UCSD-AML1 (cell line): ENCODE measurements around the gene GNAQ.

ENCODE experiments used
- DNase-seq: peaks from one replicate; lab custom pipeline; 2025; ENCODE audit not compliant: unreplicated experiment; lab: John Stamatoyannopoulos, UW

Gene GNAQ

DNA sequence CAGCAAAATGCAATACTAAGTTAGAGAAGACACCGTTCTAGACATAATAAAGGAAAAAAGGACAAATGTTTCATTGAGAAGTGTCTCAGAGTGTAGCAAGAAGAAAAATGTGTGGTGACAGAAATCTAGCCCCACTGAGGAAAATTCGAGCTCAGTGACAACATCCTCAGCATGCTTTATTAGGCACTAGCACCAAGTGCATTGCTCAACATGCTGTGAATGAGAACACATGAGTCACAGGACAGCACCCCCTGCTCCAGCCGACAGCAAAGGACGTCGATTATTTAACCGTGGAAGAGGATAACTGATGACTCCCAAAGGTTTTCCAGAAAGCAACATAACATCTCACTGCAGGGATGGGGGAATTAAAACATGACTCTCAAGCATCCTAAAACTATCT lies 182.7 kb downstream of the GNAQ start:
- no peak for DNase-seq

DNA sequence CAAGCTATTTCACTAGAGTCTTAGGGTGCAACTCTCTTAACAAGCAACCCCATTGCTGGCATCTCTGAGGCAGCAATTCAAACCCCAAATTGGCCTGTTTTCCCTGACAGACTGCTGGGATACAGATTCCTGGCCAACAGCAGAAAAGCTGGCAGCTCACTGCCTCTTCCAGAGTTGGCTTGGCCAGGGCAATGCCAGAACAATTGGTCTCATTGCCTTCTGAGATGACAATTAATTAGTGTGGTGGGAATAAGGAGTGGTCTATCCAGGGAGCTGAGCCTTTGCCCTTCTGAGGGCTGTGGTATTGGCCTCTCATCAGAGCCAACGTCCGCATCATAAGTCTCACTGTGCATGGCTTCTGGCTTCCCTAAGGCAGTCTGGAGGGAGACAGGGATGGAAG lies 183.2 kb downstream of the GNAQ start:
- no peak for DNase-seq

DNA sequence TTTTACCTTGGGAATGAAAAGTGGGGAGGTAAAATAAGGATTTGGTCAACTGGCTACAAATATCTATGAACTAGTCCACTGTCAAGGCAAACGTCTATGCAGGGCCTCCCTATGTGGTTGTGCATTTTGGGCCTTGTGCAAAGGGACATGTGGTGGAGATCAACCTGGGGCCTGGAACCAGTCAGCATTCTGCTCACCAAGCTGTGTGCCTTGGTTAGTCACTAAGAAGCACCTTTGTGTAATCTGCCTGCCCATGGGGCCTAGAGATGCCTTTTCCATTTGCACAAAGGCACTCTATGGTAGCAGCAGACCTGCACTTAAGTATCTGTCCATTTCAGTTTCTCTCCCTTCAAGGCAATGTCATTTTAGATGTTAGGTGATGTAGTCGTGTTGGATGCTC lies 184.0 kb downstream of the GNAQ start:
- DNase-seq = no peak

DNA sequence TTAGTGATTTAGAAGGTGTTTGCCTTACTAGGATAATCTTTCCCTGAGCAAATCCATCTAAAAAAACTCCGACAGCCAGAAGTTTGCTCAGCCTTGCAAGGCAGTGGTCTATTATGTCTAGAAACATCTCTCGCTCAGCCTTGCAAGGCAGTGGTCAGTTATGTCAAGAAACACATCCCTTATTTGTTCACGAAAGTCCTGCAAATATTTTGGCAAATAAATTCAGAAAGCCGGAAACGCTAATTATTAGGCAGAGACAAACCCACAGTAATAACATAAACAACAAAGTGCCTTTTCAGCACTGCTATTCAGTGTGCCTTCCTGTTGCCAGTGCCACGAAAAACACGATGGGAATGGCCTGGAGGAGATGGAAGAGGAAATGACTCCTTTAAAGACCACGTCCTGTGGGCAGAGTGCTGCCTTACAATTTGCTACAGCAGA lies 184.5 kb downstream of the GNAQ start:
- DNase-seq = peak; percentile 47

DNA sequence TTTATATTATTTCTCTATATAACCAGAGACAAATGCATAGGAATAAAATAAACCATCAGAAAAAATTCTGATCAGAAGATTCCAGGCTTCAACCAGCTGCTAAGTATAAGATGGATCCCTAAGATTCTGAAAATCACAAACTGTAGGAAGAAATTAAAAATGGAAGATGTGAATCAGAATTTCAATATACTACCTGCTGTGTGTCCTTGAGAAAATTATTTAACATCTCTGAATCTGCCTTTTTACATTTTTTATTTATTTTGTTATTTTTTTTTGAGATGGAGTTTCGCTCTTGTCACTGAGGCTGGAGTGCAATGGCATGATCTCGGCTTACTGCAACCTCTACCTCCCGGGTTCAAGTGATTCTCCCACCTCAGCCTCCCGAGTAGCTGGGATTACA lies 187.2 kb downstream of the GNAQ start:
- no peak for DNase-seq

DNA sequence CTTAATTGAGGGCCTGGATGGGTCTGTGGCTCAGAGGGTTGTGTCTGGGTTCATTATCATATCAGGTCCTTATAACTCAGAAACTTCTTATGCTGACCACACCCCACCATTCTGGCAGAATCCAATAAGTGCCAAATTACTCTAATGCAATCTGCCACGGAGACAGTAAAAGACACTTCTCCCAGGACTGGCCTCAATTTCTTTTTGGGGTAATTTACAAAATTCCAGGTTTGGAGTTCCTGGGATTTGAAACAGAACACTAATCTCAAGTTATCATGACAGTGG lies 187.8 kb downstream of the GNAQ start:
- DNase-seq = no peak

DNA sequence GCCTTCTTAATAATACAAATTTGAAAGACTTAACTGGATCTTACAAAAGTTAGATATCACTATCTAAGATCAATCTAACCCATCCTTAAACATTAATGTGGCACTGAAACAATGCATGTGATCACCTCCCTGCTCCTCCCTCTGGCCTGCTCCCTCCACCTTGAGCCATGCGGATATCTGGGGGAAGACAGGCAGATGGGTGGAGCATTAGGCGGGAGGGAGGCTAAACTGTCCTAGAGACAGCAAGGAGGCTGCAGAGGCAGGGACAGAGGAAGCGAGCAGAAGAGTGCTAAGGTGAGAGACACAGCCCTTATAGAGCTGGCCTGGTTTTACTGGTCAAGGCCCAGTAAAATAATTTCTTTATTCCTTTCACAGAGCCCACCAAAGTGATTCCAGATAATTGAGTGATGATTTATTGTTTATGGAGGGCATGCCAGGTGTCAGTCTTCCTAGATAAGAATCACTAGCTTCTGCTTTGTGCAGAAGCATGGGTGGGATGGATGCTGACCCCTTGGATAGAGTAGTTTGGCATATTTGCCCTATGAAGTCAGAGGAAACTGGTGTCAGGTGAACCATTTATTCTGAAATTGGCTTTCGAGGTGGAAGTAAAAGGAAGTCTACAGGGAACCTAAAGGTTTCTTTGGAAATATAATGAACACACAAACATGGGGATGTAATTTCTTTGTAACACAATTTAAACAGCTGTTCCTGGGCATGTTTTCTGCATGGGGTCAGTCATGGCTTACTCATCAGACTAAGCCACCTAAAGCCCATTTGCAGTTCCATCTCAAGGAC lies 188.3 kb downstream of the GNAQ start:
- no peak for DNase-seq

DNA sequence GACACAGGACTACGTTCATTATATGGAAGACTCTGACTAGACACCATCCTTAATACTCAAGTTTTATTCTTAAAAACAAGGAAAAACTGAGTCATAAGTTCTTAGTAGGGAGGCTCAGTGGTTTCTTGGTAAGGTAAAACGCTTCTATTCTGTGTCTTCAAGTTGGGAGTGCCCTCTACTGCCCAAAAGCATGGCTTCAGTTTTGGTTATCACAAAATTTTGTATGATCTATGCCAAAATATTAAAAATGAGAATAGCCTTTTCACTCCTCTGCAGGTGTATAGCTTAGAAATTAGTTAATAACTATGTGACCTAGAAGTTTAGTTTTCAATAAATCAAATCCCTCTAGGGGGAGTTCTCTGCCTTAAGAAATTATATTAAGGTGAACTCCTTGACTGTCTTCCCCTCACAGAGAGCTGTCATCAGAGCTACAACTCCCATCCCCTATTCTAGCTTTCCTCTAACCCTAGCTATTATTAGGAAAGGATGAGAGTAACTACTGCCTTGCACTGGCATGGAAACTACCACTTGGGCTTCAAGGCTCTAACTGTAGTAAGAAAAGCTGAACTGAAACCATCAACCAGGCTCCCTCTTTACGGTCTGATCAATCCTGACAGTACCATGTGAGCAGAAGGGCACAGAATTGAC lies 189.7 kb downstream of the GNAQ start:
- no peak for DNase-seq

DNA sequence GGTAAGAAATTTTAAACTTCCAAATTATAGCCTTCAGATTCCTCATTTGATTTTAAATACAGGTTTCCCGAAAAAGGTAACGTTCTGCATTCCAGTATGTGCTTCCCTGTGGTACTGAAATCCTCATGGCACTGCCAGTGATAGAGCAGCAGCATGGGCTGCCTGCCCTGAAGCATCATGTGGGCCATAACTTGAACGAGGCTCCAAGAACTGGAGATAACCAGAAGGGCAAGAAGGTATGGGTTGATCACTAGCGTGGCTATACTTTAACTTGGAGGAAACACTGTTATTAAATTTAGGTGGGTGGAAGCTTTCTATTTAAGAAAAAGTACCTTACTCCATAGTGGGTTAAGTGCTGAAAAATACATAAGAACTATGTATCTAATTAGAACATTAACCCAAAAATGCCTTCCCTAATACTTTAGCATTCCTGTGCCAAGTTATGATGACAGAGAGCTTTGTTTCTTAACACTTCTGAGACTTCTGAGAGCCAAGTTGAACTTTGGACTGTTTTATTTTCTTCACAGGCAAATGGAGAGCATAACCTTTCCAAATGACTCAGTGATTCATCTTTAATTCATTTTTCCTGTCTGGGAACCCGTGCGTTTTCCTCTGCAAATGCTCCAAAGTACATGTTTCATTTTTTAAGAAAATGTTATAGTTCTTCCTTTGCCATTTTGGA lies 192.0 kb downstream of the GNAQ start:
- DNase-seq = no peak

DNA sequence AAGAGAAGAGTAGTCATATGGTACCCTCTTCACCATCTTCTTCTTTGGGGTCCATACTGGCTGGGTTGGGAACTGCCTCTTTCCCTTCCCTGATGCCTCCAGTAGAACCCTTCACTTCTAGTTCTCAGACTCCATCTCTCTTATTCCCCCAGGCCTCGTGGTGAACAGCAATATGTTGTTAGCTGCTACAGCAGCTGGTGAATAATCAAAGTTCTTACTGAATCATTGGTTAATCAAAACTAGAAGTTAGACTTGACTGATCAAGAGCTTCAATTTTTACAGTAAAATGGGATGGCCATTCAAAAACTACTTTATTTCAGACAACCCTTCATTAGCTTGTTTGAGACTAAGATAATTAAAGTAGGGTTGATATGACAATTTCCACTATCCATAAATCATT lies 192.6 kb downstream of the GNAQ start:
- no peak for DNase-seq

DNA sequence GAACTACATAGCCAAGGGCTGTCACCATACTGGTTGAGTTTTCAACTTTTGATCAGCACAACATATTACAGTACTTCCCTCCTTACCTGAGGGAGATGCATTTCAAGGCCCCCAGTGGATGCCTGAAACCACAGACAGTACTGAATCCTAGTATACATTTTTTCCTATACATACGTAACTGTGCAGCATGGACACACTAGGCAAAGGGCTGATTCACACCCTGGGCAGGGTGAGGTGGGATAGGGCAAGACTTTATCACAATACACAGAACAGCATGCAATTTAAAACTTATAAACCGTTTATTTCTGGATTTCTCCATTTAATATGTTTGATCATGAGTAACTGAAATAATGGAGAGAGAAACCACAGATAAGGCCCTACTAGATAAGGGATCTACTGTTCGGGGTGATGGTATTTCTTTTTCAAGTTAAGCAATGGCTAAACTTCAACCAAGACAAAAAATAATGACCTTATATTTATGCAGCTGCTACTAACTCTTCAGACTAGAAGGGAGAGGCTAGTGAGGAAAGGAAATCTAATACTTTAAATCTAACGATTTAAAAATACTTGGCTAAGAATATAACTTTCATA lies 196.6 kb downstream of the GNAQ start:
- DNase-seq = no peak

DNA sequence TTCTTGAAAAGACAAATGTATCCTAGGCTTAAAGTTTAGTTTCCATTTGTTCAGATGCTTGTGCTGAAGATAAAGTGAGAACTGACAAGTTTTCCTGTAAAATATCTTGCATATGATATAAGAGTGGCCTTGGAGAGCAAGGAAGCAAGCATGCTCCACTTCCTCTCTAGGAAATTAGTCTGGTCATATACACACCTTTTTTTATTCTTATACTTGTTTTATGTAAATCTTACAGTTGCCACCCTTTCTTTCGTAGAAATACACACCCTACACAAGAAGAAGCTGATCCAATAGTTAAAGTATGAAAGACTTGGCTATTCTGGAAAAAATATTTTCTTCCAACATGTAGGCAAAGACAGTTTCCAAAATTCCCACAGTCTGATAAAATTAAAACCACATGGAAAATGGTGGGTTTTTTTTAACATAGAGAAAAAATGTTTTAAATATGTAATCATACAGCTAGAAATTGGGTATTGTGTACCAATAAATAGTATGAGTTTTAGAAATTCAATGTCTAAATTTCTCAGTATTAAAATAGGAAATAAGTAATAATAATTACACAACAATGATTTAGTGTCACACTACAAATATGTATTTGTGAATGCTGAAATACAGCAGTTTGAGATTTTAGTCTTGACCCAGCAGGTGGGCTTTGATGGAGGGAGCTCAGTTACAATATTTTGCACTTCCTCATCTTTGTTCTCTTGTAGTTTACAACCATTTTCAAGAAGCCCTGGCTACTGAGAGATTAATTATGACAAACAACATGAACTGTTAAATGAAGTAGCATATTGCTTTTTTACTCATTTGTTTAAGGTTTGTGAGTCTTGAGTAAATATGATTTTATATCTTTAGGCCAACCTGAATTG lies 197.8 kb downstream of the GNAQ start:
- no peak for DNase-seq

DNA sequence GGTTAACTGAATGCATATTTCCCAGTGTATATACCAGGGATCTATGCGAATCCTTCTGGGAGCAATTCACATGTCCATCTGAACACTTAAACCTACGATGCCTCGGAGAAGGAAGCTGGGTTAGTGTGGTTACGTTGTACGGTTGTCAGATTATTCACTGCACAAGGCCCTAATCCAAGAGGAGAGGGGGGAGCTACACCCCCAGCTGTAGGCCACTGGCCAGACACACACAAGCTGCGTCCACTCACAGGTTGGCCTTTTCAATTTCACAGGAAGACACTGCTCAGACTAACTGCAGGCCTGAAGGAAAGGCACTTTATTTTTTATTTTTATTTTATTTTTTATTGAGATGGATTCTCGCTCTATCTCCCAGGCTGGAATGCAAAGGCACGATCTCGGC lies 199.0 kb downstream of the GNAQ start:
- no peak for DNase-seq

DNA sequence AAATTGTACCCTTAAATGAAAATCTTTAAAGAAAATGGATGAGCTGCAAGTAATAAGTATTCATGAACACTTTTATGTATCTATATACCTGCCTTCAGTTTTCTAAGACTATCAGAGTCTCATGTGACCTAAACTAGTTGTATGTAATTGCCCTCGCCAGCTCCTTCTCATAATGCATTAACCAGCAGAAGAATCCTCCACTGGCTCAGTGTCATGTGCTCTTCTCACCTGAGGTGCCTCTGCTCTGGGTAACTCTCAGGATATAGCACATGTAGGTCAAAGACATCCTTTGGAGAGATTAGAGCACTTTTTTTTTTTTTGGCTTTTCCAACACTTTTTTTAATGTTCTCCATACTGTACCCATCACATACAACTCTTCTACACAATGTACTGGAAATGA lies 199.8 kb downstream of the GNAQ start:
- no peak for DNase-seq

DNA sequence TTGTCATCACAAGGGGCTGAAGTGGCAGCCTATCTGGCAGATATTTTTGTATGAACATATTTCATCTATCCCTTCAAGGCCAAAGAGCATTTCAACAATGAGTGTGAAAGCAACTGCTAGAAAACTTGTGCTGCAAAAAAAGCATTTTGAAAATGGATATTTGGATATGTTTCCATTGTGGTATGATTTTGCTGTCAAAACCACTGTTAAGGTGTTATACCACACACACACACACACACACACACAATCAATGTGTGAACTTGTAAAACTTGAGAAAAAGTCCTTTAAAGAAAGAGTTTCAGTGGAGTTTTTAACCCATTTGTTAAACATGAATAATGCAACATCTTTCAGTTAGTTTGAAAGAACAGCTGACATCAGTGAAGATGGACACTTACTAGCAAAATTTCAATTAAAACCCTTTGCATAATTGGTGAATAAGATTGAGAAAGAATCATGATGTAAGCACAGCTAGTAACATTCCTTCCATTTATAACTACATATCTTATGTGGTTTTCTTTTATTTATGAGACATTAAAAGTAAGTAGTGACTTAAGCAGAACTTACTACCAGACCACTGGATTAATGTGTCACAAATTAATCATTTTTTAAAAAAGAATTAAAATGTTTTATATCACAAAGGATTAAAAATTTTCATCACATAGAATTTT lies 200.9 kb downstream of the GNAQ start:
- DNase-seq = no peak

DNA sequence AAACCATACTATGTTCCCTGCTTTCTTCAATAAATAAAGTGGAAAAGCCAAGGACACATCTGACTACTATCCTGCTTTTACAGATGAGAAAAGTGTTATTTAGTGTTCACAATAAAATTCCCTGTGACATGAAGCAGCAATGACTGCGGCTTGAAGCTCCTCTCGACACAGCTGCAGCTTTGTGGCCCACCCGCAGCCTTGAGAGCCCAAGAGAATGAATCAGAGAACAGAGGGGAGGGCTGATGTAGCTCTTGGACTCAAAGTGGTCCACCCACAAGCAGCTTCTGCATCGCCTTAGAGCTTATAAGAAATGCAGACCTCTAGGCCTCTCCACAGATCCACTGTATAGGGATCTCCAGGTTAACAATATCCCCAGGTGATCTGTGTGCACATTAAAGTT lies 202.2 kb downstream of the GNAQ start:
- DNase-seq = no peak

DNA sequence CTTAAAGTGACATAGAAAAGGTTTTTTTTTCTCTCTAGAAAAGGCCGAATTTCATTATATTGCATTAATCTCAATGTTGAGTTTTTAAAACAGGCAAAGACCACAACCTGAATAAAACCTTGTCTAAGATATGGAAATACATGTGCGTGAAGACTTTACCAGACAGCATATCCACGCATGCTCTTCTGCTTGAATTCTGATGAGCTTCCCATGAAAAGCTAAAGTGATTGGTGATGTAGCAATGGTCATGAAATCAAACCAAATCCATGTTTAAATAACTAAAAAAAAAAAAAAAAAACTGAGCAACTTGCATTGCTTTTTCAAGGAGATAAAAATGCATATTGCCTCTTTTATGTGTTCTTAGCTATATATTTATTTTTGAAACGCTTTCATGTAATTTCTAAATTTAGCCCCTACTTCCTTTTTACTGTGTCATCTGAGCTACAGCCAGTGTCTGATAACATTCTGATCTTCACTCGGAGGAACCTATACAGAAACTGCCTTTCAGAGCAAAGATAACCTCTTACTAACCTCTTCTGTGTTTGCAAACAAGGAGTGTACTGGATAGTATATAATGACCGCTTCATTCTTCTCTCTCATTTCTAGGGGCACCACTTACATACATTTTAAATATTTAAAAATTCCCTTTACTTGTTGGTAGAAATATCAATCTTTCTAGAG lies 204.4 kb downstream of the GNAQ start:
- no peak for DNase-seq

DNA sequence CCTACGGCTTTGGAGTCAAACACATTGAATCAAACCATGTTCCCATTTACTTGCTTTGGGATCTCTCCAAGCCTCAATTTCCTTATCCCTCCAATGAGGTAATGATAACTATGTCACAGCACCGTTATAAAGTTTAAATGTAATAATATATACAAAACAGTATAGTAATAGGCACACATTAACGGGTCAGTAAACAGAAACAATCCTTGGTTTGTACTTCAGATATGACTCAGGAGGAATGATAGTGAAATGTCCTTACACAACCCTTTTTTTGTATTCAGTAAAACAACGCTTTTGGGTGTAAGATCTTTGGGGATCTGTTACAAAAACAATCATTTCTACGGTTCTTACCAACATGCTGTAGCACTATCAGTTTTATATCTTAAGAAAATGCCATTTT lies 205.0 kb downstream of the GNAQ start:
- no peak for DNase-seq

DNA sequence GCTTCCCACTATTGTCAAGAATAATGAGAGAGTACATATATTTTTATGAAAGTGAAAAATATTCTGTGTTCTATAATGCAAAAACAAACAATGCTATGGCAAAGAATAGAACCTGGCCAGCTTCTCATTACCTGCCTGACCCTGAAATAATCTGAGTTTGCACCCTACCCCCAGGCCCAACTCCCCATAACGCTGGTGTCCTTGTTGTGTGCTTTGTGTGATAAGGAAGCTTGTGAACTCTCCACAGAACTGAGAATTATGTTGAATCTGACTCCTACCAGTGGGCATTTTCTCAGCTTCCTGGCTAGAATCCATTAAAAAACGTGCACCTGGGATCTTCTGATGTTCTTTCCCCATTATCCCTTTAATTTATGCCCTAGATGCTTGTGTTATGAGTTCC lies 205.5 kb downstream of the GNAQ start:
- no peak for DNase-seq

DNA sequence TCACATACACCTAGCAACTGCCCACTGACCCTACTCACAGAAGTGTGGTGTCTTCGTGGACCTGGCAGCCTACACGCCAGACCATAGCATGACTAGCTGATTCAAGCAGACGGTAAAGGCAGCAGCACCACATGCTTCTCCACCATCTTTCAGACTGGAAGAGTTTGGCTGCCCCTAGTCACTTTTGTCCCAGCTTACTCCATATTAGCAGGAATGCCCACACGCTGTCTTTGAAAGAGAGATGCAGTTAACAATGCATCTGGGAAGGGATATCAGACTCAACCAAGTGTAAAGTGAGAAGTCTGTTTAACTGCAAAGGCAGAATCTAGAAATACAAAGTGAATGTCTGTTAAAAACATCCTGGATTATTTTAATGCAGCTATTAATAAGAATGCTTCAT lies 206.2 kb downstream of the GNAQ start:
- no peak for DNase-seq
